Stomach (tissue), 4 donors: ENCODE results near the gene TM9SF1.

Source experiments
- CTCF ChIP-seq, 7 experiments: fragments of 450-650 bp in 4 of 7; fragments of 200-600 bp in 3 of 7; sonication (generic) in 3 of 7; IDR thresholded peaks; one replicate each; pipeline ENCODE4 v1.5.1; 2016 to 2019; ENCODE audit warnings: antibody characterized with exemption in 7 of 7, control low read depth in 2 of 7, mild to moderate bottlenecking in 1 of 7
- POLR2A ChIP-seq, 4 donors: fragments of 450-650 bp; IDR thresholded peaks; one replicate each; pipeline ENCODE4 v1.6.1; 2016; ENCODE audit warnings: antibody characterized with exemption in 4 of 4, control low read depth in 2 of 4, mild to moderate bottlenecking in 1 of 4, moderate library complexity in 1 of 4

DNA sequence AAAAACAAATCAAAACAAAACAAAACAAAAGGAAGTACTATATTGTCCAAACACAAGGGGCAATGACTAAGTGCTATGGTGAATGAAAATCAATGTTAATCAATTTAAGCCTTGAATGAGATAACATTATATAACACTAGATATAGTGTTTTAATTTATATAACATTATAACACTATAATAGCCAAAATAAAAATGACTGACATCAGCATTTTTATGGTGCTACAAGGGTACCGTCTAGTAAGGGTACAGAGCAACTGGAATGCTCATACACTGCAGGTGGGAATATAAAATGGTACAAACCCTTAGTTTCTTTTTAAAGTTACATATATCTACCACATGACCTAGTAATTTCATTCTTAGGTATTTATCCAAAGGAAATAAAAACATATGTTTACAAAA, 31.2 kb upstream of the TM9SF1 start:
- TF ChIP-seq POLR2A (IDR thresholded peaks at IDR 0.05) (no peak), CTCF (IDR thresholded peaks at IDR 0.05) (no peak)
